Measurements from ENCODE around the gene HBP1. TPM values are rescaled to one million over a fixed set of nuclear protein-coding genes. Genes with fewer than 3 reads are reported as not detected.
A peak's percentile ranks its signal among the peaks of the same experiment; 100 is the strongest.
"Not testable (repeated sequence)": the region's sequence is repeated elsewhere in the genome, so short reads cannot be mapped to it uniquely, and the experiment has no call there.

HBP1 gene
- total and polyA plus RNA-seq, 9 donors = 46.0 to 78.4 (median 59.8) TPM

DNA sequence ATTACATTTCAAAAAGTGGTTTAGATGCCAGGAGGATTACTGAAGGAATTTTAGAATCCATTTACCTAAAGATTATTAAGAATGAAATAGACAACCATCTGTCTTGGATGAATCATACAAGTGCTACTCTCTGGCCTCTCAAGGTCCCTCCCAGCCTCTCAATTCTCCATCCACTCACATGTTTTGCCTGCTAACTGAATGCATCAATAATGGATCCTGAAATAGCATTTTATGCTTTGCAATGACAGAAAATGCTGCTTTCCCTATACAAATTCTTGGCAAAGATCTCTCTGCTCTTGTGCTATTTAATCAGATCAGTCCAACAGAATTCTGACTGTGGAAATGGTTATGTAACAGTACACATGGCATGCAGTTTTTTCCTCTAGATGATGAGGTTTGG, 68.1 kb downstream of the HBP1 start:
- Histone ChIP-seq H3K27ac (ENCODE audit: low read length) (no peak overlapping the region), H3K4me1 (ENCODE audit: control insufficient read depth, insufficient read depth, low read length) (no peaks in the 10 kb centered on the region), H3K4me3 (ENCODE audit: low read length) (no peak overlapping the region), H3K36me3 (ENCODE audit: control insufficient read depth, insufficient read depth, low read length) (no peaks in the 10 kb centered on the region), H3K9me3 (replicated peaks; ENCODE audit: control insufficient read depth, low read depth, low read length) (no peaks in the 10 kb centered on the region), H3K27me3 (ENCODE audit: control insufficient read depth, insufficient read depth, low read length) (no peaks in the 10 kb centered on the region)
- peak; percentile 55 for DNase-seq

DNA sequence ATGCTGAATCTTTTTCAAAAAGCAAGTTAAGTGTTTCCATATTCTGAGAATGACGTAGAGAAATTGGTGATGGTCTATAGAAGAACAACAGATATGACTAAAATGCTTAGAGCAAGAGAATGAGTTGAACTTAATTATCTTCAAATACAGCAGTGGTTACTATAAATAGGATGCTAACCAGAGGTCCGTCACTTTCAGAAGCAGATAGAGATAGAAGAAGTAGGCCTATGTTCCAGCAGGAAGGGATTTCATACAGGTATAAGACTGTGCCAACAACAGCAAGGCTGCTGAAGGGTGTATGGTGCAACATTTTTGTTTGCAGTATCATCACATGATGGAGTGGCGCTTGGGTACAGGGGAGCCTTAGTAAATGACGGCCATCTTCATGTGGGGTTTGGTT, 68.6 kb downstream of the HBP1 start:
- Histone ChIP-seq H3K4me1 (ENCODE audit: control insufficient read depth, insufficient read depth, low read length) (no peaks in the 10 kb centered on the region), H3K9me3 (replicated peaks; ENCODE audit: control insufficient read depth, low read depth, low read length) (no peaks in the 10 kb centered on the region), H3K27ac (ENCODE audit: low read length) (no peak overlapping the region), H3K27me3 (ENCODE audit: control insufficient read depth, insufficient read depth, low read length) (no peaks in the 10 kb centered on the region), H3K4me3 (ENCODE audit: low read length) (no peak overlapping the region), H3K36me3 (ENCODE audit: control insufficient read depth, insufficient read depth, low read length) (peaks cover 2% of the 10 kb centered on the region)
- DNase-seq = no peak
- WGBS (ENCODE audit: insufficient coverage) = 100% methylated on average over 1 of the region's 4 CpGs

DNA sequence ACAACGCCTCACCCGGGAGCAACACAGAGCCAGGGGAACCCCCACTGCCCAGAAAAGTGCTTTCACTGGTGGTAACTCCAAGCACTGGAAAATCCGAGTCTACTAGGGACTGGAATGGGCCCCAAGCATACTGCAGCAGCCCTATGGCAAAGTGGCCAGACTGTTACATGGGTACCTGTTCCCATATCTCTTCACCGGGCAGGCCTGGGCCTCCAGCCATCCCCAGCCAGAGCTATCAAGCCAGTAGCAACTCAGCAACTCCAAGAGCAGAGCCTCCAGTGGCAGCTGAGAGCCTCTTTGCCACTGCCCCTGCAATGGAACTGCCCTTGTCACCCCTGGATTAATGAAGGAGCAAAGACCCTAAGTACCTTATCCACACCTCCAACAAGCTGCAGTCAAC, 73.5 kb downstream of the HBP1 start:
- Histone ChIP-seq H3K36me3 (ENCODE audit: control insufficient read depth, insufficient read depth, low read length) (peaks cover 2% of the 10 kb centered on the region), H3K9me3 (replicated peaks; ENCODE audit: control insufficient read depth, low read depth, low read length) (no peaks in the 10 kb centered on the region), H3K4me1 (ENCODE audit: control insufficient read depth, insufficient read depth, low read length) (no peaks in the 10 kb centered on the region), H3K4me3 (ENCODE audit: low read length) (no peak overlapping the region), H3K27me3 (ENCODE audit: control insufficient read depth, insufficient read depth, low read length) (no peaks in the 10 kb centered on the region), H3K27ac (ENCODE audit: low read length) (no peak overlapping the region)
- no peak for DNase-seq
- 88% methylated on average over 4 of the region's 4 CpGs for WGBS (ENCODE audit: insufficient coverage)

DNA sequence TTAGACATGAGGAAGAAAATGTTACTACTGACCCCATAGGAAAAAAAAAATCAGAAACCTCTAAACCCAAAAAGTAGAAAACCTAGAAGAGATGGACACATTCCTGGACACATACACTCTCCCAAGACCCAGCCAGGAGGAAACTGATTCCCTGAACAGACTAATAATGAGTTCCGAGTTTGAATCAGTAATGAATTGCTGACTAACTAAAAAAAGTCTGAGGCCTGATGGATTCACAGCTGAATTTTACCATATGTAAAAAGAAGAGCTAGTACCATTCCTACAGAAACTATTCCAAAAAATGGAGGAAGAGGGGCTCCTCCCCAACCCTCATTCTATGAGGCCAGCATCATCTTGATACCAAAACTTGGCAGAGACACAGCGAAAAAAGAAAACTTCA, 75.8 kb downstream of the HBP1 start:
- WGBS (ENCODE audit: insufficient coverage) = no CpG with 5 or more reads among the region's 2 CpGs
- no peak for DNase-seq
- Histone ChIP-seq H3K27me3 (ENCODE audit: control insufficient read depth, insufficient read depth, low read length) (no peaks in the 10 kb centered on the region), H3K9me3 (replicated peaks; ENCODE audit: control insufficient read depth, low read depth, low read length) (no peaks in the 10 kb centered on the region), H3K4me3 (ENCODE audit: low read length) (no peak overlapping the region), H3K36me3 (ENCODE audit: control insufficient read depth, insufficient read depth, low read length) (peaks cover 6% of the 10 kb centered on the region), H3K4me1 (ENCODE audit: control insufficient read depth, insufficient read depth, low read length) (no peaks in the 10 kb centered on the region), H3K27ac (ENCODE audit: low read length) (no peak overlapping the region)

DNA sequence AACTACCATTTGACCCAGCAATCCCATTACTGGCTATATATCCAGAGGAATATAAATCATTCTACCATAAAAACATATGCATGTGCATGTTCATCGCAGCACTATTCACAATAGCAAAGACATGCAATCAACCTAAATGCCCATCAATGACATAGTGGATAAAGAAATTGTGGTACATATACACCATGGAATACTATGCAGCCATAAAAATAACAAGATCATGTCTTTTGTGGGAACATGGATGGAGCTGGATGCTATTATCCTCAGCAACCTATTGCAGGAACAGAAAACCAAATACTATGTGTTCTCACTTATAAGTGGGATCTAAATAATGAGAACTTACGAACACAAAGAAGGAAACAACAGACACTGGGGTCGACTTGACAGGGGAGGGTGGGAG, 78.0 kb downstream of the HBP1 start:
- H3K27ac ChIP-seq (ENCODE audit: low read length); H3K4me3 ChIP-seq (ENCODE audit: low read length); DNase-seq; H3K9me3 ChIP-seq (replicated peaks; ENCODE audit: control insufficient read depth, low read depth, low read length); H3K36me3 ChIP-seq (ENCODE audit: control insufficient read depth, insufficient read depth, low read length); H3K27me3 ChIP-seq (ENCODE audit: control insufficient read depth, insufficient read depth, low read length); H3K4me1 ChIP-seq (ENCODE audit: control insufficient read depth, insufficient read depth, low read length): not testable (repeated sequence)
- no CpG with 5 or more reads among the region's 3 CpGs for WGBS (ENCODE audit: insufficient coverage)

DNA sequence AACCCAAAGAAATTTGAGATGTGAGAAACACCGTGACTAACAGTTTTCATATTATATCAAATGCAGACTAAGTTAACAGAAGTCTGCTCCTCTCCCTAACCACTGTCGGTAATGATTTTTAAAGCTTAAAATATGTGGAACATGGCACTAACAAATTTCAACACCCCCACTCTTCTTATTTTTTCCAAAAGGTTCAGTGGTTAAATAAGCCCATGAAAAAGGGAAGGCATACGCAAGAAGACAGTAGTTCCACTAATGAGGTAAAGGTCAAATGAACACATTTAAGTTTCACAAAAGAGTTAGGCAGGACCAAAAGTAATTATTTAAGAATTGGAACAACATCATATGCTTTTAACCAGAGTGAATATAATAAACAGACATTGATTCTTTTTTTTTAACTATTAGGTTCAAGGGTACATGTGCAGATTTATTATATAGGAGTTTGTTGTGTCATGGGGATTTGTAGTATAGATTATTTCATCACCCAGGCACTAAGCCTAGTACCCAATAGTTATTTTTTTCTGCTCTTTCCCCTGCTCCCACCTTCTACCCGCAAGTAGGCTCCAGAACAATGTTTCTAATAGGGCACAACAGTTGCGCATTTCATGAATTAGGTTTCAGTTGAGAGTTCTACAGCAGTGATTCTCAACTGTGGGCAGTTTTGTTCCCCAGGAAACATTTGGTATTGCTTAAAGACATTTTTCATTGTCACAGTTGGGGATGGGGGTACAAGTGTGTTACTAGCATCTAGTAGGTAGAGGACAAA, 79.9 kb downstream of the HBP1 start:
- Histone ChIP-seq H3K4me1 (ENCODE audit: control insufficient read depth, insufficient read depth, low read length) (no peaks in the 10 kb centered on the region), H3K27ac (ENCODE audit: low read length) (no peak overlapping the region), H3K36me3 (ENCODE audit: control insufficient read depth, insufficient read depth, low read length) (peaks cover 4% of the 10 kb centered on the region), H3K4me3 (ENCODE audit: low read length) (no peak overlapping the region), H3K9me3 (replicated peaks; ENCODE audit: control insufficient read depth, low read depth, low read length) (no peaks in the 10 kb centered on the region), H3K27me3 (ENCODE audit: control insufficient read depth, insufficient read depth, low read length) (no peaks in the 10 kb centered on the region)
- no peak for DNase-seq
- no CpG with 5 or more reads among the region's 5 CpGs for WGBS (ENCODE audit: insufficient coverage)

DNA sequence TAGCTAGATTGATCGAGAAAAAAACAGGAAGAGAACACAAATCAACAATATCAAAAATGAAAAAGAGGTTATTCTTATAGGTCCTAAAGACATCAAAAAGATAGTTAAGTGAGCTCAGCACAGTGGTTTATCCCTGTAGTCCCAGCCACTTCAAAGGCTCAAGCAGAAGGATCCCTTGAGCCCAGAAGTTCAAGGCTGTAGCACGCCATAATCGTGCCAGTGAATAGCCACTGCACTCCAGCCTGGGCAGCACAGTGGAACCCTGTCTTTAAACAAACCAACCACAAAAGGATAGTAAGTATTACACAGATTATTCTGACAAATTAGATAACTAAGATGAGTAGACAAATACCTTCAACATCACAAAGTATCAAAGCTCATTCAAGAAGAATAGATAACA, 83.2 kb downstream of the HBP1 start:
- H3K9me3 ChIP-seq (replicated peaks; ENCODE audit: control insufficient read depth, low read depth, low read length) = no peaks in the 10 kb centered on the region
- H3K36me3 ChIP-seq (ENCODE audit: control insufficient read depth, insufficient read depth, low read length) = peaks cover 4% of the 10 kb centered on the region
- WGBS (ENCODE audit: insufficient coverage) = no CpG with 5 or more reads among the region's 3 CpGs
- H3K27me3 ChIP-seq (ENCODE audit: control insufficient read depth, insufficient read depth, low read length) = no peaks in the 10 kb centered on the region
- H3K27ac ChIP-seq (ENCODE audit: low read length) = no peak overlapping the region
- H3K4me1 ChIP-seq (ENCODE audit: control insufficient read depth, insufficient read depth, low read length) = no peaks in the 10 kb centered on the region
- no peak for DNase-seq
- no peak overlapping the region for H3K4me3 ChIP-seq (ENCODE audit: low read length)

Other genes with a start within 250 kb of the HBP1 start
- gene PRKAR2B, start 124.3 kb upstream of the HBP1 start, total RNA-seq = 3.7 TPM
- 1 to 10 TPM; 4.0 to 7.3 (median 4.8) TPM for gene PRKAR2B, start 124.3 kb upstream of the HBP1 start, polyA plus RNA-seq (ENCODE audit: insufficient read depth in 1 of 8, insufficient read length in 8 of 8, low replicate concordance in 1 of 8)